Breast epithelium (tissue), 3 donors: Measurements from ENCODE around the gene MAD1L1.

Experiments
- CTCF ChIP-seq, 3 donors: fragments of 450-650 bp; IDR thresholded peaks; one replicate each; pipeline ENCODE4 v1.5.1; 2016 to 2017; ENCODE audit warnings: antibody characterized with exemption in 3 of 3, mild to moderate bottlenecking in 3 of 3, moderate library complexity in 3 of 3
- POLR2A ChIP-seq: fragments of 450-650 bp; IDR thresholded peaks from one replicate; pipeline ENCODE4 v1.6.1; 2016; ENCODE audit warnings: antibody characterized with exemption, mild to moderate bottlenecking, moderate library complexity
- POLR2AphosphoS5 ChIP-seq, 3 donors: sonication (generic); formaldehyde crosslinking; IDR thresholded peaks; one replicate each; pipeline ENCODE4 v1.6.1; 2017; ENCODE audit warnings: antibody characterized with exemption in 3 of 3

GRCh38 chr7:2072798-2073197 is 159.9 kb downstream of the MAD1L1 start:
- TF ChIP-seq POLR2AphosphoS5 (IDR thresholded peaks at IDR 0.05), result no peak
- TF ChIP-seq CTCF (IDR thresholded peaks at IDR 0.05), result no peak
- TF ChIP-seq POLR2A, result no peak
